NB4 (cell line): Measurements from ENCODE around the gene SIPA1.

ENCODE experiments used
- MYC ChIP-seq: IDR thresholded peaks from 2 replicates; pipeline ENCODE4 v1.6.1; 2011; ENCODE audit warnings: low read depth, low read length
- POLR2A ChIP-seq: IDR thresholded peaks from 2 replicates; pipeline ENCODE4 v1.6.1; 2011; ENCODE audit warnings: mild to moderate bottlenecking; ENCODE audit not compliant: insufficient read length; ENCODE audit errors: extremely low read depth
- TF ChIP-seq, protein P1 (sequence below): IDR thresholded peaks from one replicate; pipeline ENCODE4 v1.5.1; 2012; ENCODE audit warnings: low read depth, low read length
- TF ChIP-seq, protein P2 (sequence below): IDR thresholded peaks from 2 replicates; pipeline ENCODE4 v1.6.1; 2011; ENCODE audit warnings: low read depth, low read length

DNA sequence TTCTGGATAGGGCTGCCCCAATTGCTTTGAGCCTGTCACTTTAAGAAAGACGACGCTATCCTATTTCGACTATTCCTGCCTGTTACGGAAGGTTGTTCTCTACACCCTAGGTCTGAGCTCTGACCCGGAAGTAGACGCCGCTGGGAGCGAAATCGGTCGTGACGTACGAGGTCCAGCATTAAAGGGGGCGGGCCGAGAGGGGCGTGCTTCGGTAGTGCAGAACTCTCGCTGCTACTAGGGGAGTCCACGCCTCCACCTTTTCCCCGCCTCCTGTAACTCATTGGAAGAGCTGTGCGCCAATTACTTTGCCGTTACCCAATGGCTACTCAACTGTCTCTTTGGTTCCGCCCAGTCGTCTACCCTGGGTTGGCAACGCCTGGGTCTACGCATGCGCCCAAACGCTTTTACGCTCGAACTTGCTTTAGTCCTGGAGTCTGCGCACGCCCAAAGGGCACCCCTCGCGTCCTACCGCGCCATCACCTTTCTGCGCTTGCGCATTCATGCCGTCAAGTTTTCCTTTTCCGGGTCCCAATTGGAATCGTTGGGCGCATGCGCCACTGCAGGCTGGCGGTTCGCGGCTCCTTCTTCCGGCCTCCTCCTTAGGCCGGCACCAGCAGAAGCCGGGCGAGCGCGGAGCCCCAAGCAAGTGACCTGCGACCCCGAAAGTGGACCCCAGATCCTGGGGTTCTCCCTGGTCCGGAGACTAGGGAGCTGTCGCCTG is 22.5 kb upstream of the SIPA1 start, which contains the start of gene PCNX3:
- TF ChIP-seq, protein P1, sequence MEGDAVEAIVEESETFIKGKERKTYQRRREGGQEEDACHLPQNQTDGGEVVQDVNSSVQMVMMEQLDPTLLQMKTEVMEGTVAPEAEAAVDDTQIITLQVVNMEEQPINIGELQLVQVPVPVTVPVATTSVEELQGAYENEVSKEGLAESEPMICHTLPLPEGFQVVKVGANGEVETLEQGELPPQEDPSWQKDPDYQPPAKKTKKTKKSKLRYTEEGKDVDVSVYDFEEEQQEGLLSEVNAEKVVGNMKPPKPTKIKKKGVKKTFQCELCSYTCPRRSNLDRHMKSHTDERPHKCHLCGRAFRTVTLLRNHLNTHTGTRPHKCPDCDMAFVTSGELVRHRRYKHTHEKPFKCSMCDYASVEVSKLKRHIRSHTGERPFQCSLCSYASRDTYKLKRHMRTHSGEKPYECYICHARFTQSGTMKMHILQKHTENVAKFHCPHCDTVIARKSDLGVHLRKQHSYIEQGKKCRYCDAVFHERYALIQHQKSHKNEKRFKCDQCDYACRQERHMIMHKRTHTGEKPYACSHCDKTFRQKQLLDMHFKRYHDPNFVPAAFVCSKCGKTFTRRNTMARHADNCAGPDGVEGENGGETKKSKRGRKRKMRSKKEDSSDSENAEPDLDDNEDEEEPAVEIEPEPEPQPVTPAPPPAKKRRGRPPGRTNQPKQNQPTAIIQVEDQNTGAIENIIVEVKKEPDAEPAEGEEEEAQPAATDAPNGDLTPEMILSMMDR: no peak
- TF ChIP-seq MYC (peak; percentile 82), POLR2A (peak; percentile 29)
- TF ChIP-seq, protein P2, sequence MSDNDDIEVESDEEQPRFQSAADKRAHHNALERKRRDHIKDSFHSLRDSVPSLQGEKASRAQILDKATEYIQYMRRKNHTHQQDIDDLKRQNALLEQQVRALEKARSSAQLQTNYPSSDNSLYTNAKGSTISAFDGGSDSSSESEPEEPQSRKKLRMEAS: peak; percentile 83
